GM18505 (cell line): ENCODE data around the gene MAST1.

Experiments
- ATAC-seq: cut with Tn5 transposase; IDR thresholded peaks from one replicate; pipeline ENCODE4 v1.9.1; 2021; ENCODE audit not compliant: unreplicated experiment
- POLR2A ChIP-seq: IDR thresholded peaks from 4 replicates; pipeline ENCODE4 v1.6.1; 2011; ENCODE audit warnings: borderline replicate concordance; ENCODE audit not compliant: insufficient read depth, insufficient read length; ENCODE audit errors: extremely low read depth

The MAST1 gene

DNA sequence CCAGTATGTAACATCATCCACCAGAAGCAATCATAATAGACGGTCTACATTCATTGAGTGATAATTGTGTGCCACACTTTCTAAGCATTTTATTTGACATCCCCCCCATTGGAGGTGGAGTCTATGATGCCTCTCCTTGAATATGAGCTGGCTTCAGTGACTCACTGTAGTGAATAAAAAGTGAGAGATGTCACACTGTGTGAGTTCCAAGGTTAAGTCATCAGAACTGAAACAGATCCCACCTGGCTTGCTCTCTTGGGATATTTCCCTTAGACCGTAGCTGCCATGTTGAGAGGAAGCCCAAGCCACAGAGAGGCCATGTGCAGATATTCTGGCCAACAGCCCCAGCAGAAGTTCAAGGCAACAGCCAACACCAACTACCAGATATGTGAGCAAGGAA, 16.6 kb upstream of the MAST1 start:
- ATAC-seq, result no peak
- TF ChIP-seq POLR2A, result no peak

GRCh38 chr19:12825254-12826131, 12.8 kb upstream of the MAST1 start:
- no peak for ATAC-seq

GRCh38 chr19:12828494-12828893, 9.8 kb upstream of the MAST1 start:
- ATAC-seq, result no peak

More at GRCh38 chr19:12825254-12826131, 12.8 kb upstream of the MAST1 start:
- TF ChIP-seq POLR2A, result no peak

GRCh38 chr19:12833418-12833737, 4.9 kb upstream of the MAST1 start:
- TF ChIP-seq POLR2A, result no peak
- no peak for ATAC-seq

More at GRCh38 chr19:12828494-12828893, 9.8 kb upstream of the MAST1 start:
- TF ChIP-seq POLR2A, result no peak

DNA sequence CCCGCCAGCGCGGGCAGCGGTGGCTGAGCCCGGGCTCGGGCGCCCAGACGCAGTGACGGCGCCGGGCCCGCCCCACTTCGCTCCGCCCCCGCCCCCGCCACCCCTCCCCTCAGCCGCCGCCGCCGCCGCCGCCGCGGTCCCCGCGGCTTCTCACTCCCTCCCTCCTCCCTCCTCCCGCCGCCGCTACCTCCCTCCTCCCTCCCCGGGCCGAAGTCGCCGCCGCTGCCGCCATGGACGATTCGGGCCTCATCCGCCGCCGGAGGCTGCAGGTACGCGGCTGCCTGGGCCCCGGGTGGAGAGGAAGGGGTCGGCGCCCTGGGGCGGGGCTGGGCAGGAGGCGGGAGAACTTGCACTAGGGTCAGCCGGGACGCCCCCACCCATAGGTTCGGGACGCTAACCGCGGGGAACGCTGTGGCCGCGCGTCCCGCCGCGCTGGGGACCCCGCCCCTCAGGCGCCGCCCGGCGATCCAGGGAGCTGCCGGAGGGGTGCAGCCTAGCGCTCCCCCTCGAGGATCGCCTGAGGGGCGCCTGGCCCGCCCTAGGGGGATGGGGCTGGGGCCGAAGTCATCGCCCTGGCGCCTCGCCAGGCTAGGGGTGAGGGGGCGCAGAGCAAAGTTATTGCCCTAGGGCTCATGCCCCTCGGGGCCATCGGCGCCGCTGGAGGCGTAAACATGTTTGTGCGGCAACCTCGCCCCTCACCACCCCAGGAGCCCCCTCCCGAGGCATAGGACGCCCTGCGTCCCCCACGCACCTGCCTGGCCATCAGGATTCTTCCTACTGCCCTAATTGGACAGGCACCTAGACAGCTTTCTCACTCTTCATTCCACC, 4.4 kb upstream of the MAST1 start:
- no peak for TF ChIP-seq POLR2A
- no peak for ATAC-seq

GRCh38 chr19:12834566-12834943, 3.8 kb upstream of the MAST1 start, which contains the start of gene RTBDN:
TSS of gene RTBDN (minus strand) at chr19:12834579. CDS start at chr19:12829979, 4,600 bp downstream.
- TF ChIP-seq POLR2A, result no peak
- no peak for ATAC-seq

DNA sequence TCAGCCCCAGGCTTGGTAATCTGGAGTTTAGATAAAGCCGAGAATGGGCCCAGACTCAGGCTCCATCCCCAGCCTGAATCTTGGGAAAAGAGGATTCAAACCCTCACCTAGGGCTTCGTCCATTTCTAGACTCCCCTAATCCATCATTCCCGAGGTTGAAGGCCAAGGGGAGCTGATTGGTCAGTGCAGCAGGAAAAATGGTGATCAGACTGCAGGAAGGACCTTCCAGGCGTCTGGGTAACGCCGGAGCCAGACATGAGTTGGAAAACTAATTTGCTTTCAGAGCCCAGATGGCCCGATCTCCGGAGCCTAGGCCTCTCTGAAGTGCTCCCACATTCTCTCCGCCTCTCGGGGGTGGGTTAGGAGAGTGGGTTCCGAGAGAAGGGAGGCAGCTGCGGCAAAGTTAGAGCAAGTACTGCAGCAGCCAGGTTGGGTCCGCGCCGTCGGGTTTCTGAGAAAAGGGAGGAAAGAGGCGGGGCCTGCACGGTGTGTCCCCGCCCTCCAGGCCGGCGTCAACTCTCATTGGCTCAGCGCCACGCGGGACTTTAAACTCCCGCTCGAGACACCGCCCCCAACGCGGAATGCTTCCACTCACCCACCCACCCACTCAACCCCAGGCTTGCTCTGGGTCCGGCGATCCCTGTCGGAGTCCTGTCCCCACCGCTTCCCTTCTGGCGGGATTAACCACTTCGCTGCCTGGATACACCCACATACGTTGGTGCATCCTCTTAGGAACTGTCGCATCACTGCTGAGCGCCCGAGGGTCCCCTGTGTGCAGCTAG, 3.1 kb upstream of the MAST1 start:
- TF ChIP-seq POLR2A, result no peak
- ATAC-seq, result no peak

- no peak for ATAC-seq
- no peak for TF ChIP-seq POLR2A
These were observed 1.8 kb upstream of the MAST1 start for GRCh38 chr19:12836529-12836863.

DNA sequence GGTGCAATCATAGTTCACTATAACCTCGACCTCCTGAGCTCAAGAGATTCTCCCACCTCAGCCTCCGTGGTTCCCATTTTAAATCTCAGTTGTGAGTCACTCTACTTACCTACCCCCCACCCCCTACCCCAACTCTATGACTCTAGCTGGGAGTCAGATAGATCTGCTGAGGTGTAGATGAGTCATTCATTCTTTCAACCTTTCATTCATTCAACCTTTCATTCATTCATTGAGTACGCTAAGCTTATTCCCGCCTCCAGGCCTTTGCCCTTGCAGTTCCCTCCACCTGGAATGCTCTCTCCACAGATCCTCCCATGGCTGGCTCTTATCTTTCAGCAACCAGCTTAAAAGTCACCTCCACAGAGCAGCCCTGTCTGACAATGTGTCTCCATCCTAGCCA, 1.1 kb upstream of the MAST1 start:
- no peak for TF ChIP-seq POLR2A
- no peak for ATAC-seq

DNA sequence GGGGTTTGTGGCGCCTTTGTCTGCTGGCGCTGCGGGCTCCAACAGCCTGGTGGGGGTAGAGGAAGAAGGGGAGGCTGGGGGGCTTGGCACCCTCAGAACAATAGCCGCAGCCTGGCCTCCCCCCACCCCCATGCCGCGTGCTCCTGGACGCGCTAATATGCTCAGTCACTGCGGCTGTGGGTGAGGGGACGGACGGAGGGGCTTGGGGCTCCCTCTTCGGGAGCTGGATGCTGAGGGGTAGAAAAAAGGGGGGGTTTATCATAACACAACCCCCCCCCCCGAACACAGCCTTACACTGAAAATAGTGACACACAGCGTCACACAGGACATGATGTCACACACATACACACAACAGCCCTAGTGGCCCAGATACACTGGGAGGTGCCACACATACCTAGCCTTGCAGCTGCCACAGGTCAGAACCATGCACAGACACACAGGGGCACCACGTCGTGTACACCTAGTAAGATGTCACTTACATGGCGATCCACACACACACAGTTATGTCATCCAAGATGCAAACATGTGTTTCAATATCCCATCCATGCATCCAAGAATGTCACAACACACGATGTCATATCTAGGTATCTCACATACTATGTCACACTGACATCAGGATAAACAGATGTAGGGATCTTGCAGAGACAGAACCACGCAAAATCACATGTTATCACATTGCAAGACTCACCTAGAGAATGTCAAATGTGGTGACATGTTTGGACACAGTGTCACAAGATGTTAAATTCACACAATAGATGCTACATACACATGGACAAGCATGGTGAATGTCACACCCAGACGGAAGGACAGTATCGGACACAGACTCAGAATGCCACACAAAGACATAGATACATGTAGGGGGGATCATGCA, 806 bp downstream of the MAST1 start:
- no peak for ATAC-seq
- TF ChIP-seq POLR2A, result no peak

DNA sequence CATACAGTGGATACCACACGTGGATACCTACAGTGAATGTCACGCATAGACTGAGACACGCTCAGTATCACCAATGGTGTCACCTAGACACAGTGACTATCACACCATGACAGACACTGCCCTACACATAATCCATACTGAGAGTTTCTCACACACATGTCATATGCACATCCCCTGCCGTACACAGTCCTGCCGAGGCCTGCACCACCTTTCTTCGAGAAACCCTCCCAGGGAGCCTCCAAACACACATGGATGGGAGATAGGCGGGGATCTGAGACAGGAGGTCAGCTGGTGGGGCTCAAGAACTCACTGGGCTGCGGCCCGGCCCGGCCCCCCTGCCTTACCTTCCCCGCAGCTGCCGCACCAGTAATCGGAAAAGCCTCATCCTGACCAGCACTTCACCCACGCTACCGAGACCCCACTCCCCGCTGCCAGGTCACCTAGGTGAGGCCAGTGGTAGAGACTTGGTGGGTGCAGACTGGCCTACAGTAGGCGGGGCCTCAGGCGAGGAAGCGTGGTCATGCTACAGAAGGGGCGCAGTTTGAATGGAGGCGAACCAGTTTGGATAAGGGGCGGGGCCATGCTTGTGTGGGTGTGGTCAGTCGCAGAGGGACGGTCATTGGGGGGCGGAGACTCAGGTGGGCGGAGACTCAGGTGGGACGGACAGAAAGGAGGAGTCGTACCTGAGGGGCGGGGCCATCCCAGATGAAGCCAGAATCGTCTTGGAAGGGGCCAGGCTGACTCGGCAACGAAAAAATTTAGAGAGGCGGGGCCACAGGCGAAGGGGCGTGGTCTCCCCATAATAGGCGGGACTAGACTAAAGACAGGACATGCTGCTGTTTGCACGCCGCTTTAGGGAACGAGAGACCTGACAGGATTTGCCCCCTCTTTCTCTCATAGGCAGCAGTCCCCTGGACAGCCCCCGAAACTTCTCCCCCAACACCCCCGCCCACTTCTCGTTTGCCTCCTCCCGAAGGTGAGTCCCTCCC, 2.1 kb downstream of the MAST1 start:
- no peak for ATAC-seq
- TF ChIP-seq POLR2A, result no peak
